ENCODE measurements around the gene OR2B2. TPM values are rescaled to one million over a fixed set of nuclear protein-coding genes. Genes with fewer than 3 reads are reported as not detected.

OR2B2 gene
- total and polyA plus RNA-seq, 5 donors = not detected

- DNase-seq (no peak), ATAC-seq (no peak)
- no peak overlapping the region for H3K4me3 ChIP-seq (ENCODE audit: low read length)
- H3K9me3 ChIP-seq (ENCODE audit: control insufficient read depth, low read length) = no peaks in the 10 kb centered on the region
- intact Hi-C loops (cut with DNase I) = no loop called here
- WGBS = 85% methylated on average over 5 of the region's 5 CpGs
- H3K4me1 ChIP-seq (ENCODE audit: control insufficient read depth, insufficient read depth, low read length) = no peaks in the 10 kb centered on the region
- no peak overlapping the region for H3K27ac ChIP-seq (ENCODE audit: low read length)
- no peaks in the 10 kb centered on the region for H3K27me3 ChIP-seq (ENCODE audit: control insufficient read depth, insufficient read depth)
These were observed 32.4 kb downstream of the OR2B2 start for GRCh38 chr6:27879837-27880236.

- ATAC-seq = no peak
- 73% methylated on average over 8 of the region's 8 CpGs for WGBS
These were observed 38.2 kb downstream of the OR2B2 start for GRCh38 chr6:27874016-27874415.

GRCh38 chr6:27873021-27873940 lies 38.9 kb downstream of the OR2B2 start:
- DNase-seq (peak; percentile 36 to 79 (median 71)), ATAC-seq (peak; percentile 67 to 75)
- intact Hi-C loops (cut with DNase I) = no loop called here
- H3K9me3 ChIP-seq (ENCODE audit: control insufficient read depth, low read length) = no peaks in the 10 kb centered on the region
- H3K4me3 ChIP-seq (ENCODE audit: low read length) = peak overlapping the region; percentile 87
- H3K27ac ChIP-seq (ENCODE audit: low read length) = peak overlapping the region; percentile 37
- 1% methylated on average over 50 of the region's 50 CpGs for WGBS
- no peaks in the 10 kb centered on the region for H3K4me1 ChIP-seq (ENCODE audit: control insufficient read depth, insufficient read depth, low read length)
- no peaks in the 10 kb centered on the region for H3K27me3 ChIP-seq (ENCODE audit: control insufficient read depth, insufficient read depth)

More at GRCh38 chr6:27874016-27874415, 38.2 kb downstream of the OR2B2 start:
- Histone ChIP-seq H3K9me3 (ENCODE audit: control insufficient read depth, low read length) (no peaks in the 10 kb centered on the region), H3K4me1 (ENCODE audit: control insufficient read depth, insufficient read depth, low read length) (no peaks in the 10 kb centered on the region), H3K4me3 (ENCODE audit: low read length) (no peak overlapping the region), H3K27me3 (ENCODE audit: control insufficient read depth, insufficient read depth) (no peaks in the 10 kb centered on the region), H3K27ac (ENCODE audit: low read length) (no peak overlapping the region)
- DNase-seq = no peak
- intact Hi-C loops (cut with DNase I) = no loop called here

GRCh38 chr6:27872642-27873020 lies 39.6 kb downstream of the OR2B2 start:
- Histone ChIP-seq H3K27ac (ENCODE audit: low read length) (no peak overlapping the region), H3K4me1 (ENCODE audit: control insufficient read depth, insufficient read depth, low read length) (no peaks in the 10 kb centered on the region), H3K27me3 (ENCODE audit: control insufficient read depth, insufficient read depth) (no peaks in the 10 kb centered on the region), H3K4me3 (ENCODE audit: low read length) (peak overlapping the region; percentile 87), H3K9me3 (ENCODE audit: control insufficient read depth, low read length) (no peaks in the 10 kb centered on the region)
- 1% methylated on average over 16 of the region's 16 CpGs for WGBS
- ATAC-seq (no peak), DNase-seq (no peak)
- intact Hi-C loops (cut with DNase I) = no loop called here

- 2% methylated on average over 49 of the region's 49 CpGs for WGBS
- H3K4me1 ChIP-seq (ENCODE audit: control insufficient read depth, insufficient read depth, low read length) = no peaks in the 10 kb centered on the region
- intact Hi-C loops (cut with DNase I) = no loop called here
- H3K27me3 ChIP-seq (ENCODE audit: control insufficient read depth, insufficient read depth) = no peaks in the 10 kb centered on the region
- DNase-seq = peak; percentile 67 to 79 (median 73)
- peak overlapping the region; percentile 78 for H3K27ac ChIP-seq (ENCODE audit: low read length)
- ATAC-seq = peak; percentile 88 to 94
- peak overlapping the region; percentile 87 for H3K4me3 ChIP-seq (ENCODE audit: low read length)
- H3K9me3 ChIP-seq (ENCODE audit: control insufficient read depth, low read length) = no peaks in the 10 kb centered on the region
These were observed 40.1 kb downstream of the OR2B2 start for GRCh38 chr6:27871924-27872638.

- Histone ChIP-seq H3K4me3 (ENCODE audit: low read length) (no peak overlapping the region), H3K27ac (ENCODE audit: low read length) (no peak overlapping the region), H3K9me3 (ENCODE audit: control insufficient read depth, low read length) (no peaks in the 10 kb centered on the region), H3K27me3 (ENCODE audit: control insufficient read depth, insufficient read depth) (no peaks in the 10 kb centered on the region), H3K4me1 (ENCODE audit: control insufficient read depth, insufficient read depth, low read length) (peaks cover 8% of the 10 kb centered on the region)
- WGBS = 75% methylated on average over 9 of the region's 9 CpGs
- no peak for ATAC-seq
- no peak for DNase-seq
- intact Hi-C loops (cut with DNase I) = no loop called here
These were observed 41.8 kb downstream of the OR2B2 start for GRCh38 chr6:27870291-27870870.

- intact Hi-C loops (cut with DNase I) = no loop called here
These were observed 43.9 kb downstream of the OR2B2 start for GRCh38 chr6:27868311-27868710.

GRCh38 chr6:27867945-27868300 lies 44.3 kb downstream of the OR2B2 start:
- Histone ChIP-seq H3K4me1 (ENCODE audit: control insufficient read depth, insufficient read depth, low read length) (peaks cover 8% of the 10 kb centered on the region), H3K4me3 (ENCODE audit: low read length) (peak overlapping the region; percentile 81), H3K27me3 (ENCODE audit: control insufficient read depth, insufficient read depth) (no peaks in the 10 kb centered on the region), H3K9me3 (ENCODE audit: control insufficient read depth, low read length) (no peaks in the 10 kb centered on the region), H3K27ac (ENCODE audit: low read length) (no peak overlapping the region)
- intact Hi-C loops (cut with DNase I) = no loop called here
- 77% methylated on average over 1 of the region's 1 CpG for WGBS
- ATAC-seq (no peak), DNase-seq (no peak)

More at GRCh38 chr6:27868311-27868710, 43.9 kb downstream of the OR2B2 start:
- Histone ChIP-seq H3K4me1 (ENCODE audit: control insufficient read depth, insufficient read depth, low read length) (peaks cover 8% of the 10 kb centered on the region), H3K4me3 (ENCODE audit: low read length) (no peak overlapping the region), H3K27me3 (ENCODE audit: control insufficient read depth, insufficient read depth) (no peaks in the 10 kb centered on the region), H3K9me3 (ENCODE audit: control insufficient read depth, low read length) (no peaks in the 10 kb centered on the region), H3K27ac (ENCODE audit: low read length) (no peak overlapping the region)
- WGBS = 84% methylated on average over 3 of the region's 3 CpGs
- ATAC-seq (no peak), DNase-seq (no peak)

- H3K4me3 ChIP-seq (ENCODE audit: low read length) = peak overlapping the region; percentile 81
- no peaks in the 10 kb centered on the region for H3K9me3 ChIP-seq (ENCODE audit: control insufficient read depth, low read length)
- intact Hi-C loops (cut with DNase I) = no loop called here
- peaks cover 8% of the 10 kb centered on the region for H3K4me1 ChIP-seq (ENCODE audit: control insufficient read depth, insufficient read depth, low read length)
- 2% methylated on average over 45 of the region's 45 CpGs for WGBS
- peak overlapping the region; percentile 16 for H3K27ac ChIP-seq (ENCODE audit: low read length)
- no peaks in the 10 kb centered on the region for H3K27me3 ChIP-seq (ENCODE audit: control insufficient read depth, insufficient read depth)
- ATAC-seq (peak; percentile 37 to 48), DNase-seq (peak; percentile 67 to 88 (median 85))
These were observed 44.9 kb downstream of the OR2B2 start for GRCh38 chr6:27867051-27867944.

- peaks cover 8% of the 10 kb centered on the region for H3K4me1 ChIP-seq (ENCODE audit: control insufficient read depth, insufficient read depth, low read length)
- DNase-seq (no peak), ATAC-seq (no peak)
- intact Hi-C loops (cut with DNase I) = no loop called here
- H3K27ac ChIP-seq (ENCODE audit: low read length) = no peak overlapping the region
- H3K27me3 ChIP-seq (ENCODE audit: control insufficient read depth, insufficient read depth) = no peaks in the 10 kb centered on the region
- H3K9me3 ChIP-seq (ENCODE audit: control insufficient read depth, low read length) = no peaks in the 10 kb centered on the region
- peak overlapping the region; percentile 81 for H3K4me3 ChIP-seq (ENCODE audit: low read length)
- 2% methylated on average over 27 of the region's 27 CpGs for WGBS
These were observed 45.7 kb downstream of the OR2B2 start for GRCh38 chr6:27866357-27867050.
